ENCODE results near the gene PLXNA4.

Gene PLXNA4

DNA sequence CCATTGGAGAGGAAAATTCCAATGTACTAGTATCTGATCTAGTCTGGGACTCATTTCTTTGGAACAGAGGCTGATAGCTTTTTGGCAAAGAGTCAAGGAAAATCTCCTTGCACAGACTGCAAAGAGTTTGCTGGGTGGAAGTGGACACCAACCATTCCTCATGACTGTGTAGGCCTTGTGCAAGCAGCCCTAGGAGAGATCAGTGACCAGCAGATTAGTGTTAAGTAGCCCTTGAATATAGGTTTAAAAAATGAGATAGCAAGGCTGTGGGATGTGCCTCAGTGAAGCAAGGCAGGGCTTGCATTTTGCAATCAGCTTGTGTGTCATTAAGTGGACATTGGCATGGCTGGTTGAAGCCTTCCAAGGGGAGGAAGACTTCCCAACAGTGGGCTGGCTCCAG, 341.6 kb downstream of the PLXNA4 start:
- H3K4me3 ChIP-seq (replicated peaks; ENCODE audit: insufficient read depth, low read length) = no peak overlapping the region
- DNase-seq (ENCODE audit: low read depth in 1 of 2, low spot score in 1 of 2) = no peak
- TF ChIP-seq GABPA (IDR thresholded peaks at IDR 0.05; ENCODE audit: low read depth) (no peak), SPI1 (IDR thresholded peaks at IDR 0.05; ENCODE audit: borderline replicate concordance, low read depth) (no peak), CTCF (IDR thresholded peaks at IDR 0.05; ENCODE audit: insufficient read depth, low read length) (no peak), REST (IDR thresholded peaks at IDR 0.05; ENCODE audit: insufficient replicate concordance, low read depth) (no peak), POLR2AphosphoS5 (IDR thresholded peaks at IDR 0.05; ENCODE audit: low read depth) (no peak)
- H3K27me3 ChIP-seq (ENCODE audit: insufficient read depth, poor library complexity, severe bottlenecking) = no peaks in the 10 kb centered on the region
- no peak overlapping the region for H3K27ac ChIP-seq (replicated peaks)

DNA sequence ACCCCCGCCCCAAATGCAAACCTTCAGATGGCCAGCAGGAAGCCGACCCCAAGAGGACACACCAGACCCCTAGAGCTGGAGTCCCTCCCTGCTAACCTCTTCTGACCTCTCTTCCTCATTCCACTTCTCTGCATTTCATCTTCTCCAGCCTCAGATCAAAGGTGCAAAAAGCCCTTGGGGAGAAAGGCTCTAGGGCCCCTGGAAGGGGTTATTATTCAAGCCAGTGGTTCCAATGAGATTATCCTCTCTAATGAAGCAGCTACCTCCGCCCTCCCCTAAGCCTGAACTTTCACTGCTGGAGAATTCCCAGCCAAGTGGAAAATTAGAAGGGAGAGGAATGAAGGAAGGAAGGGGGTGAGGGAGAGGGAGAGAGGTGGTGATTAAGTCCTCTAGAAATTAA, 343.9 kb downstream of the PLXNA4 start:
- no peak overlapping the region for H3K27ac ChIP-seq (replicated peaks)
- no peak overlapping the region for H3K4me3 ChIP-seq (replicated peaks; ENCODE audit: insufficient read depth, low read length)
- TF ChIP-seq GABPA (IDR thresholded peaks at IDR 0.05; ENCODE audit: low read depth) (no peak), CTCF (IDR thresholded peaks at IDR 0.05; ENCODE audit: insufficient read depth, low read length) (no peak), POLR2AphosphoS5 (IDR thresholded peaks at IDR 0.05; ENCODE audit: low read depth) (no peak), SPI1 (IDR thresholded peaks at IDR 0.05; ENCODE audit: borderline replicate concordance, low read depth) (no peak), REST (IDR thresholded peaks at IDR 0.05; ENCODE audit: insufficient replicate concordance, low read depth) (no peak)
- no peaks in the 10 kb centered on the region for H3K27me3 ChIP-seq (ENCODE audit: insufficient read depth, poor library complexity, severe bottlenecking)
- no peak for DNase-seq (ENCODE audit: low read depth in 1 of 2, low spot score in 1 of 2)

DNA sequence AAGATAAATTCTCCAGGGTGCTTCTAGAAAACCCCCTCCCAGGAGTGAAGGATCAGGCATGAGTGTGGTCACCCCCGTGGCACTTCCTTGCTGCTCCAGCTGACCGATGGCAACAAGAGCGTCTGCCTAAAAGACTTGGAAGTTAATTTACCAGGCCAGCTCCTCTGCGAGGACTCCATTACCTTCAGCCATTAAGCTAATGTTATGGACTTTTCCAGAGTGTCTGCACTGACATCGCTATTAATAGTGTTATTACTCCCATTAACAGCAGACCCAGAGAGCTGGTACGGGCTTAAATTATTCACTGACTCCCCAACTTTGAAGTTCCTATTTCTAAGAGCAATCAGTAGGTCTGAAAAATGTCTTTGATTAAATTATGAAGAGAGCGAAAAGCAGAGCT, 345.8 kb downstream of the PLXNA4 start:
- Histone ChIP-seq H3K27ac (replicated peaks) (no peak overlapping the region), H3K4me3 (replicated peaks; ENCODE audit: insufficient read depth, low read length) (no peak overlapping the region), H3K27me3 (ENCODE audit: insufficient read depth, poor library complexity, severe bottlenecking) (no peaks in the 10 kb centered on the region)
- no peak for DNase-seq (ENCODE audit: low read depth in 1 of 2, low spot score in 1 of 2)
- TF ChIP-seq REST (IDR thresholded peaks at IDR 0.05; ENCODE audit: insufficient replicate concordance, low read depth) = no peak
- TF ChIP-seq CTCF (IDR thresholded peaks at IDR 0.05; ENCODE audit: insufficient read depth, low read length) = no peak
- no peak for TF ChIP-seq POLR2AphosphoS5 (IDR thresholded peaks at IDR 0.05; ENCODE audit: low read depth)
- no peak for TF ChIP-seq GABPA (IDR thresholded peaks at IDR 0.05; ENCODE audit: low read depth)
- TF ChIP-seq SPI1 (IDR thresholded peaks at IDR 0.05; ENCODE audit: borderline replicate concordance, low read depth) = no peak
